Hepatocyte (in vitro differentiated cells): ENCODE measurements around the gene CES3. TPM values are rescaled to one million over a fixed set of nuclear protein-coding genes. Genes with fewer than 3 reads are reported as not detected.

Experiments used
- DNase-seq: peaks from one replicate; pipeline ENCODE4 v3.0.0-alpha.2; 2016; ENCODE audit warnings: low spot score
- H2AFZ ChIP-seq: fragments of 200-600 bp; sonication (generic); 2 replicates; pipeline ENCODE4 v1.6.0; 2016; ENCODE audit warnings: antibody characterized with exemption, mild to moderate bottlenecking
- H3K27ac ChIP-seq: fragments of 200-600 bp; sonication (generic); 2 replicates; pipeline ENCODE4 v1.5.1; 2016; ENCODE audit warnings: mild to moderate bottlenecking
- H3K27me3 ChIP-seq: fragments of 200-600 bp; sonication (generic); 2 replicates; pipeline ENCODE4 v1.6.1; 2016
- H3K36me3 ChIP-seq: fragments of 200-600 bp; sonication (generic); replicated peaks from 2 replicates; pipeline ENCODE4 v1.5.1; 2016; ENCODE audit warnings: low read depth; ENCODE audit not compliant: insufficient read depth
- H3K4me1 ChIP-seq: fragments of 200-600 bp; sonication (generic); 2 replicates; pipeline ENCODE4 v1.5.1; 2016; ENCODE audit warnings: mild to moderate bottlenecking, moderate library complexity; ENCODE audit not compliant: insufficient read depth
- H3K4me2 ChIP-seq: fragments of 200-600 bp; sonication (generic); 2 replicates; pipeline ENCODE4 v1.6.0; 2016
- H3K4me3 ChIP-seq: fragments of 200-600 bp; sonication (generic); 2 replicates; pipeline ENCODE4 v1.5.1; 2016; ENCODE audit warnings: mild to moderate bottlenecking
- H3K79me2 ChIP-seq: fragments of 200-600 bp; sonication (generic); 2 replicates; pipeline ENCODE4 v1.6.0; 2017; ENCODE audit warnings: mild to moderate bottlenecking
- H3K9me2 ChIP-seq: fragments of 200-600 bp; sonication (generic); replicated peaks from 2 replicates; pipeline ENCODE4 v1.6.0; 2017; ENCODE audit warnings: mild to moderate bottlenecking; ENCODE audit not compliant: insufficient read depth
- H3K9me3 ChIP-seq: fragments of 200-600 bp; sonication (generic); 2 replicates; pipeline ENCODE4 v1.5.1; 2016; ENCODE audit warnings: low read depth, mild to moderate bottlenecking
- H4K20me1 ChIP-seq: fragments of 200-600 bp; sonication (generic); 2 replicates; pipeline ENCODE4 v1.6.0; 2016; ENCODE audit warnings: mild to moderate bottlenecking; ENCODE audit not compliant: insufficient read depth, poor library complexity, severe bottlenecking
- CTCF ChIP-seq: fragments of 200-600 bp; sonication (generic); IDR thresholded peaks from 2 replicates; pipeline ENCODE4 v1.5.1; 2016; ENCODE audit warnings: antibody characterized with exemption, mild to moderate bottlenecking; ENCODE audit not compliant: poor library complexity
- EZH2 ChIP-seq: fragments of 200-600 bp; sonication (generic); IDR thresholded peaks from 2 replicates; pipeline ENCODE4 v1.6.1; 2016; ENCODE audit warnings: antibody characterized with exemption, mild to moderate bottlenecking, borderline replicate concordance
- EZH2phosphoT487 ChIP-seq: fragments of 200-600 bp; sonication (generic); IDR thresholded peaks from one replicate; pipeline ENCODE4 v1.6.1; 2018; ENCODE audit warnings: antibody characterized with exemption, mild to moderate bottlenecking, low read depth, moderate library complexity; ENCODE audit not compliant: unreplicated experiment, severe bottlenecking
- WGBS: methylation state at CpG from one replicate; pipeline ENCODE4 v1.1.6; 2016; ENCODE audit warnings: low lambda C conversion rate; ENCODE audit errors: missing lambda C conversion rate; 5-methylcytosine and 5-hydroxymethylcytosine counted together
- polyA plus RNA-seq: library from polyadenylated mRNA; unstranded; fragments of >200 nt; fragmentation: Nextera tagmentation; extraction: Ambion mirVana; gene quantifications from 2 replicates; pipeline ENCODE4 v1.2.1, GENCODE V29; 2016
- total RNA-seq: library from RNA; depleted of rRNA; stranded (reverse); fragments of >200 nt; gene quantifications from 2 replicates; pipeline ENCODE4 v1.2.3, GENCODE V29; 2014

The CES3 gene
- total and polyA plus RNA-seq, 2 experiments from 2014 or later: 1.7 to 3.8 TPM

- no peaks in the 10 kb centered on the region for H3K9me2 ChIP-seq
- TF ChIP-seq EZH2phosphoT487 (no peak), CTCF (no peak), EZH2 (no peak)
- WGBS: 81% methylated on average over 6 of the region's 6 CpGs
- no peaks in the 10 kb centered on the region for H3K27me3 ChIP-seq
- peak overlapping the region; percentile 49 for H2AFZ ChIP-seq
- no peak for DNase-seq
- H3K79me2 ChIP-seq: no peaks in the 10 kb centered on the region
- H3K4me3 ChIP-seq: no peak overlapping the region
- peaks cover 10% of the 10 kb centered on the region for H3K4me1 ChIP-seq
- peak overlapping the region; percentile 93 for H3K4me2 ChIP-seq
- peak overlapping the region; percentile 87 for H3K27ac ChIP-seq
- H3K36me3 ChIP-seq: no peaks in the 10 kb centered on the region
- H4K20me1 ChIP-seq: no peaks in the 10 kb centered on the region
- no peaks in the 10 kb centered on the region for H3K9me3 ChIP-seq
Measured at GRCh38 chr16:67014634-67015312, 53.7 kb downstream of the CES3 start.

GRCh38 chr16:67015313-67015731 lies 54.3 kb downstream of the CES3 start:
- H3K4me2 ChIP-seq: no peak overlapping the region
- no peaks in the 10 kb centered on the region for H3K79me2 ChIP-seq
- H3K36me3 ChIP-seq: no peaks in the 10 kb centered on the region
- no peaks in the 10 kb centered on the region for H4K20me1 ChIP-seq
- H2AFZ ChIP-seq: no peak overlapping the region
- DNase-seq: no peak
- TF ChIP-seq EZH2phosphoT487 (no peak), CTCF (no peak), EZH2 (no peak)
- H3K27me3 ChIP-seq: no peaks in the 10 kb centered on the region
- H3K27ac ChIP-seq: no peak overlapping the region
- H3K9me2 ChIP-seq: no peaks in the 10 kb centered on the region
- H3K9me3 ChIP-seq: no peaks in the 10 kb centered on the region
- WGBS: 92% methylated on average over 9 of the region's 9 CpGs
- H3K4me1 ChIP-seq: peaks cover 10% of the 10 kb centered on the region
- no peak overlapping the region for H3K4me3 ChIP-seq

GRCh38 chr16:67016143-67016542 lies 55.1 kb downstream of the CES3 start:
- no peaks in the 10 kb centered on the region for H3K79me2 ChIP-seq
- H3K4me2 ChIP-seq: no peak overlapping the region
- H3K9me3 ChIP-seq: no peaks in the 10 kb centered on the region
- no peaks in the 10 kb centered on the region for H3K9me2 ChIP-seq
- H4K20me1 ChIP-seq: no peaks in the 10 kb centered on the region
- TF ChIP-seq EZH2: no peak
- H3K36me3 ChIP-seq: no peaks in the 10 kb centered on the region
- H3K27me3 ChIP-seq: no peaks in the 10 kb centered on the region
- H2AFZ ChIP-seq: no peak overlapping the region
- peaks cover 10% of the 10 kb centered on the region for H3K4me1 ChIP-seq
- H3K27ac ChIP-seq: no peak overlapping the region
- no peak for DNase-seq
- no peak overlapping the region for H3K4me3 ChIP-seq

GRCh38 chr16:67016681-67017420 lies 55.8 kb downstream of the CES3 start:
- no peak overlapping the region for H3K4me2 ChIP-seq
- no peaks in the 10 kb centered on the region for H3K9me2 ChIP-seq
- no peaks in the 10 kb centered on the region for H4K20me1 ChIP-seq
- H3K27me3 ChIP-seq: no peaks in the 10 kb centered on the region
- no peak overlapping the region for H3K27ac ChIP-seq
- H3K36me3 ChIP-seq: no peaks in the 10 kb centered on the region
- no peaks in the 10 kb centered on the region for H3K9me3 ChIP-seq
- DNase-seq: no peak
- peaks cover 10% of the 10 kb centered on the region for H3K4me1 ChIP-seq
- no peak for TF ChIP-seq EZH2phosphoT487
- TF ChIP-seq CTCF: no peak
- TF ChIP-seq EZH2: no peak
- 92% methylated on average over 5 of the region's 5 CpGs for WGBS
- no peak overlapping the region for H3K4me3 ChIP-seq
- no peaks in the 10 kb centered on the region for H3K79me2 ChIP-seq
- no peak overlapping the region for H2AFZ ChIP-seq
